Endothelial cell of umbilical vein (primary cell): ENCODE data around the gene CTNS. TPM values are rescaled to one million over a fixed set of nuclear protein-coding genes. Genes with fewer than 3 reads are reported as not detected.
A peak's percentile ranks its signal among the peaks of the same experiment; 100 is the strongest.

Experiments used
- BruUV-seq: library from RNA; stranded (reverse); fragments of 400-500 nt; replicated peaks from 2 replicates; lab custom pipeline; 2021; lab: Mats Ljungman, UMichigan
- CTCF ChIA-PET: fragments of 300-600, 350-600 bp; sonication (Branson Sonifier 250); formaldehyde crosslinking; loops from one replicate; lab custom pipeline; 2021; ENCODE audit warnings: antibody characterized with exemption, inconsistent platforms; lab: Charles Lee
- POLR2A ChIA-PET: fragments of 300-600, 350-600 bp; sonication (Branson Sonifier 250); formaldehyde crosslinking; loops from one replicate; lab custom pipeline; 2021; ENCODE audit warnings: antibody characterized with exemption, inconsistent platforms; lab: Charles Lee
- DNase-seq: peaks from one replicate; pipeline ENCODE4 v3.0.0-alpha.2; 2011; ENCODE audit warnings: low read depth, low spot score
- FAIRE-seq: peaks from 2 replicates; lab custom pipeline; 2011; peaks lifted over from hg19 to GRCh38; lab: Jason Lieb, UNC
- H2AFZ ChIP-seq: 2 replicates; pipeline ENCODE4 v1.6.0; 2012; ENCODE audit warnings: low read depth, low read length, control low read depth, inconsistent platforms
- H3K27ac ChIP-seq: 2 replicates; pipeline ENCODE4 v1.5.1; 2011; ENCODE audit warnings: low read depth, mild to moderate bottlenecking, control low read depth, low read length, moderate library complexity; ENCODE audit not compliant: insufficient read depth
- H3K27me3 ChIP-seq, 2 experiments: 2 replicates each; pipeline versions ENCODE4 v1.6.0 to v1.6.1; 2011; ENCODE audit warnings: low read length in 2 of 2, mixed read lengths in 1 of 2; ENCODE audit not compliant: control insufficient read depth in 2 of 2, insufficient read depth in 2 of 2
- H3K36me3 ChIP-seq, 2 experiments: 2 replicates in 1 of 2; 3 replicates in 1 of 2; pipeline ENCODE4 v1.5.1; 2011; ENCODE audit warnings: low read length in 2 of 2, mild to moderate bottlenecking in 1 of 2, moderate library complexity in 1 of 2; ENCODE audit not compliant: control insufficient read depth in 2 of 2, insufficient read depth in 2 of 2; ENCODE audit errors: extremely low read depth in 1 of 2
- H3K4me1 ChIP-seq: 3 replicates; pipeline ENCODE4 v1.5.1; 2011; ENCODE audit warnings: mild to moderate bottlenecking, low read length; ENCODE audit not compliant: control insufficient read depth, insufficient read depth; ENCODE audit errors: extremely low read depth
- H3K4me2 ChIP-seq: 2 replicates; pipeline ENCODE4 v1.6.1; 2011; ENCODE audit warnings: low read length, control low read depth, mixed read lengths; ENCODE audit not compliant: insufficient read depth
- H3K4me3 ChIP-seq, 3 experiments: fragments of 200-600 bp in 1 of 3; sonication (generic), shearing (Covaris generic) in 1 of 3; replicated peaks in 1 of 3; 2 replicates each; pipeline ENCODE4 v1.5.1; 2011 to 2016; ENCODE audit warnings: control low read depth in 3 of 3, low read length in 3 of 3, mild to moderate bottlenecking in 2 of 3, inconsistent platforms in 1 of 3, low read depth in 1 of 3, moderate library complexity in 1 of 3; ENCODE audit not compliant: insufficient read depth in 1 of 3
- H3K79me2 ChIP-seq: 2 replicates; pipeline ENCODE4 v1.6.0; 2012; ENCODE audit warnings: low read length, inconsistent platforms; ENCODE audit not compliant: control insufficient read depth, insufficient read depth
- H3K9ac ChIP-seq: replicated peaks from 2 replicates; pipeline ENCODE3; 2011; ENCODE audit warnings: low read length, control low read depth; ENCODE audit not compliant: insufficient read depth; ENCODE audit errors: extremely low read depth
- H3K9me1 ChIP-seq: replicated peaks from 3 replicates; pipeline ENCODE4 v1.6.0; 2011; ENCODE audit warnings: mild to moderate bottlenecking, low read length; ENCODE audit not compliant: control insufficient read depth, insufficient read depth; ENCODE audit errors: extremely low read depth
- H3K9me3 ChIP-seq: replicated peaks from 2 replicates; pipeline ENCODE4 v1.5.1; 2012; ENCODE audit warnings: low read length, inconsistent platforms; ENCODE audit not compliant: control insufficient read depth, insufficient read depth
- H4K20me1 ChIP-seq: replicated peaks from 2 replicates; pipeline ENCODE3; 2011; ENCODE audit warnings: mild to moderate bottlenecking, low read length; ENCODE audit not compliant: control insufficient read depth, insufficient read depth; ENCODE audit errors: extremely low read depth
- CTCF ChIP-seq, 2 donors: IDR thresholded peaks; 1 replicate in 1 of 2; 2 replicates in 1 of 2; pipeline ENCODE4 v1.5.1; 2011; ENCODE audit warnings: low read length in 2 of 2, mild to moderate bottlenecking in 2 of 2, moderate library complexity in 2 of 2, control low read depth in 1 of 2, inconsistent platforms in 1 of 2, low read depth in 1 of 2; ENCODE audit not compliant: insufficient read depth in 1 of 2; ENCODE audit errors: extremely low read depth in 1 of 2
- FOS ChIP-seq: IDR thresholded peaks from 2 replicates; pipeline ENCODE4 v1.6.1; 2011; ENCODE audit warnings: mild to moderate bottlenecking, low read length, moderate library complexity, borderline replicate concordance; ENCODE audit not compliant: insufficient read depth
- GATA2 ChIP-seq: IDR thresholded peaks from 2 replicates; pipeline ENCODE4 v1.7.0; 2011; ENCODE audit warnings: low read depth, mild to moderate bottlenecking, moderate library complexity, mixed read lengths, low read length; ENCODE audit not compliant: insufficient read length, insufficient read depth
- JUN ChIP-seq: IDR thresholded peaks from 2 replicates; pipeline ENCODE4 v1.6.1; 2011; ENCODE audit warnings: borderline replicate concordance, low read depth; ENCODE audit not compliant: insufficient read length, insufficient read depth
- MAX ChIP-seq: IDR thresholded peaks from 2 replicates; pipeline ENCODE4 v1.6.1; 2011; ENCODE audit not compliant: insufficient read depth, insufficient read length
- MYC ChIP-seq: IDR thresholded peaks from one replicate; pipeline ENCODE4 v1.6.1; 2011; ENCODE audit warnings: mild to moderate bottlenecking, low read depth, low read length
- dilution Hi-C: fragments of 300-500 bp; cut with MboI; formaldehyde crosslinking; loops from one replicate; pipeline ENCODE4 v1.15.0; 2019; ENCODE audit warnings: low sequenced_read_pairs; ENCODE audit not compliant: extremely low pct_ligation_motif_present
- intact Hi-C: fragments of 100-400 bp; cut with micrococcal nuclease; formaldehyde crosslinking; loops from one replicate; pipeline ENCODE4 v1.10.0; 2022
- polyA plus RNA-seq, 4 experiments: library from polyadenylated mRNA; depleted of rRNA in 3 of 4; stranded (reverse) in 3 of 4; unstranded in 1 of 4; fragments of >200 nt; gene quantifications; 2 replicates each; pipeline versions ENCODE4 v1.2.1 to v1.2.3, GENCODE V29; 2011 to 2012; ENCODE audit warnings: missing spikeins in 1 of 4
- total RNA-seq: library from RNA; stranded (reverse); gene quantifications from 2 replicates; pipeline ENCODE4 v1.2.3, GENCODE V29; 2021

CTNS gene
- total and polyA plus RNA-seq, 2 donors (not counting 3 experiments of a cell fraction or from before 2014, with no cell fraction given): 17.9 to 25.9 TPM

- Histone ChIP-seq H2AFZ (no peak overlapping the region), H3K79me2 (no peaks in the 10 kb centered on the region), H3K9me3 (no peaks in the 10 kb centered on the region), H3K27me3 (no peaks in the 10 kb centered on the region), H3K4me3 (no peak overlapping the region), H3K9ac (no peak overlapping the region), H3K4me1 (peaks cover 9% of the 10 kb centered on the region), H3K4me2 (no peak overlapping the region), H3K9me1 (no peaks in the 10 kb centered on the region), H3K27ac (peak overlapping the region; percentile 49), H4K20me1 (no peaks in the 10 kb centered on the region), H3K36me3 (peaks cover 2 to 5% of the 10 kb centered on the region in 2 experiments)
- dilution Hi-C loops (no loop called here), intact Hi-C loops (loop anchor here (2.0 kb wide), 1 partner anchor 66 kb away; the partner anchor contains the start of genes EMC6 and TAX1BP3)
- BruUV-seq: TSS peak; percentile 28
- ChIA-PET POLR2A (no interaction called here), CTCF (interaction anchor here (0.9 to 2.5 kb wide), 11 partner anchors 8 to 554 kb away, joined by 3 to 15 read pairs (median 3); partner anchors contain the start of genes CTNS and SHPK)
- TF ChIP-seq JUN: peak; percentile 81
- TF ChIP-seq GATA2: no peak
- TF ChIP-seq CTCF (IDR thresholded peaks at IDR 0.05; ENCODE audit: extremely low read depth in 1 of 2, insufficient read depth in 1 of 2, low read depth in 1 of 2, low read length in 2 of 2): no peak
- TF ChIP-seq MAX: no peak
- TF ChIP-seq FOS: peak; percentile 61
- no peak for TF ChIP-seq MYC
- FAIRE-seq (peak; percentile 95), DNase-seq (peak; percentile 48)
Observed at GRCh38 chr17:3603119-3603869, 33.3 kb upstream of the CTNS start.
